Activated naive CD8-positive, alpha-beta T cell (primary cell): ENCODE data around the gene LTC4S.
"Not testable (repeated sequence)": the region's sequence is repeated elsewhere in the genome, so short reads cannot be mapped to it uniquely, and the experiment has no call there.

Experiments used
- H3K27ac Mint-ChIP-seq: one replicate; pipeline ENCODE4 v1.8.0; 2021; ENCODE audit warnings: mixed read lengths
- H3K27me3 Mint-ChIP-seq: one replicate; pipeline ENCODE4 v1.8.0; 2021; ENCODE audit warnings: mixed read lengths
- H3K36me3 Mint-ChIP-seq: one replicate; pipeline ENCODE4 v1.8.0; 2021; ENCODE audit warnings: mixed read lengths
- H3K4me1 Mint-ChIP-seq: one replicate; pipeline ENCODE4 v1.8.0; 2021; ENCODE audit warnings: low read depth, mixed read lengths
- H3K4me3 Mint-ChIP-seq: one replicate; pipeline ENCODE4 v1.8.0; 2021; ENCODE audit warnings: mild to moderate bottlenecking, mixed read lengths
- H3K9me3 Mint-ChIP-seq: one replicate; pipeline ENCODE4 v1.8.0; 2021; ENCODE audit warnings: low read depth, mixed read lengths

Gene LTC4S, protein sequence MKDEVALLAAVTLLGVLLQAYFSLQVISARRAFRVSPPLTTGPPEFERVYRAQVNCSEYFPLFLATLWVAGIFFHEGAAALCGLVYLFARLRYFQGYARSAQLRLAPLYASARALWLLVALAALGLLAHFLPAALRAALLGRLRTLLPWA

GRCh38 chr5:179793468-179794139 lies at the start of gene LTC4S:
LTC4S (plus strand) TSS chr5:179793986; CDS start chr5:179794081, 95 bp downstream.
- H3K4me3 Mint-ChIP-seq = peak within 1 kb of the TSS; percentile 60
- H3K9me3 Mint-ChIP-seq = no peaks in the 10 kb centered on the region
- peak within 1 kb of the TSS; percentile 54 for H3K27ac Mint-ChIP-seq

GRCh38 chr5:179744106-179744505 lies 49.7 kb upstream of the LTC4S start:
- not testable (repeated sequence) for H3K27me3 Mint-ChIP-seq, H3K36me3 Mint-ChIP-seq, H3K9me3 Mint-ChIP-seq, H3K4me3 Mint-ChIP-seq, H3K27ac Mint-ChIP-seq
- peaks cover 33% of the 10 kb centered on the region for H3K4me1 Mint-ChIP-seq

More at GRCh38 chr5:179793468-179794139, at the start of gene LTC4S:
- H3K4me1 Mint-ChIP-seq = peaks cover 27% of the 10 kb centered on the region
- no peaks in the 10 kb centered on the region for H3K36me3 Mint-ChIP-seq
- no peaks in the 10 kb centered on the region for H3K27me3 Mint-ChIP-seq

- H3K4me1 Mint-ChIP-seq = peaks cover 22% of the 10 kb centered on the region
- H3K36me3 Mint-ChIP-seq = no peaks in the 10 kb centered on the region
- H3K27me3 Mint-ChIP-seq = no peaks in the 10 kb centered on the region
- H3K9me3 Mint-ChIP-seq = no peaks in the 10 kb centered on the region
- no peak overlapping the region for H3K4me3 Mint-ChIP-seq
- no peak overlapping the region for H3K27ac Mint-ChIP-seq
Observed at GRCh38 chr5:179746872-179747271, 46.9 kb upstream of the LTC4S start.

- no peaks in the 10 kb centered on the region for H3K36me3 Mint-ChIP-seq
- no peak overlapping the region for H3K27ac Mint-ChIP-seq
- no peaks in the 10 kb centered on the region for H3K9me3 Mint-ChIP-seq
- no peaks in the 10 kb centered on the region for H3K27me3 Mint-ChIP-seq
- peaks cover 21% of the 10 kb centered on the region for H3K4me1 Mint-ChIP-seq
- H3K4me3 Mint-ChIP-seq = no peak overlapping the region
Observed at GRCh38 chr5:179747811-179748210, 46.0 kb upstream of the LTC4S start.

- Mint-ChIP-seq H3K4me3 (no peak overlapping the region), H3K36me3 (peaks cover 3% of the 10 kb centered on the region), H3K4me1 (peaks cover 38% of the 10 kb centered on the region), H3K27ac (peak overlapping the region; percentile 5), H3K27me3 (no peaks in the 10 kb centered on the region), H3K9me3 (no peaks in the 10 kb centered on the region)
Observed at GRCh38 chr5:179749857-179750508, 43.8 kb upstream of the LTC4S start.

- Mint-ChIP-seq H3K4me1 (peaks cover 36% of the 10 kb centered on the region), H3K4me3 (no peak overlapping the region), H3K27ac (no peak overlapping the region), H3K36me3 (peaks cover 3% of the 10 kb centered on the region), H3K27me3 (no peaks in the 10 kb centered on the region), H3K9me3 (no peaks in the 10 kb centered on the region)
Observed at GRCh38 chr5:179753971-179754370, 39.8 kb upstream of the LTC4S start.

DNA sequence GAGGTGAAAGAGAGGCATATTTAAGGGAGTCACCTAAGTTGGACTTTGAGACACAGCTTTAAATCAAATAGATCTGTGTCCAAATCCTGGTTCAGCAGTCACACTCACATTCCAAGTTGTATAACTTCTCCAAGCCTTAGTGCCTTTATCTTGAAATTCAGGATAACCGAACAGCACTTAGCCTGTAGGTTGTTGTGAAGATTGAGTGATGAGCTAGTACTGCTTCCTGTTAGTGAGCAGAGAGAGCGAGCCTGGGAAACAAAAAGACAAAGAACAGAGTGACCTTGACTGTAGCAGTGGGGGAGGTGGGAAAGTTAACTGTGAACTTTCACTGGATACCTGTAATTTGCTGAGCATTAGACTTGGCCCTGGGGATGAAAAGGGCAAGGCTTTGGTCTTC lies 38.8 kb upstream of the LTC4S start:
- Mint-ChIP-seq H3K4me1 (peaks cover 43% of the 10 kb centered on the region), H3K27ac (peak overlapping the region; percentile 67), H3K9me3 (no peaks in the 10 kb centered on the region), H3K27me3 (no peaks in the 10 kb centered on the region), H3K36me3 (peaks cover 3% of the 10 kb centered on the region), H3K4me3 (peak overlapping the region; percentile 21)

GRCh38 chr5:179758955-179759354 lies 34.8 kb upstream of the LTC4S start:
- Mint-ChIP-seq H3K27me3 (no peaks in the 10 kb centered on the region), H3K4me1 (peaks cover 63% of the 10 kb centered on the region), H3K9me3 (no peaks in the 10 kb centered on the region), H3K4me3 (no peak overlapping the region), H3K36me3 (no peaks in the 10 kb centered on the region), H3K27ac (peak overlapping the region; percentile 82)

DNA sequence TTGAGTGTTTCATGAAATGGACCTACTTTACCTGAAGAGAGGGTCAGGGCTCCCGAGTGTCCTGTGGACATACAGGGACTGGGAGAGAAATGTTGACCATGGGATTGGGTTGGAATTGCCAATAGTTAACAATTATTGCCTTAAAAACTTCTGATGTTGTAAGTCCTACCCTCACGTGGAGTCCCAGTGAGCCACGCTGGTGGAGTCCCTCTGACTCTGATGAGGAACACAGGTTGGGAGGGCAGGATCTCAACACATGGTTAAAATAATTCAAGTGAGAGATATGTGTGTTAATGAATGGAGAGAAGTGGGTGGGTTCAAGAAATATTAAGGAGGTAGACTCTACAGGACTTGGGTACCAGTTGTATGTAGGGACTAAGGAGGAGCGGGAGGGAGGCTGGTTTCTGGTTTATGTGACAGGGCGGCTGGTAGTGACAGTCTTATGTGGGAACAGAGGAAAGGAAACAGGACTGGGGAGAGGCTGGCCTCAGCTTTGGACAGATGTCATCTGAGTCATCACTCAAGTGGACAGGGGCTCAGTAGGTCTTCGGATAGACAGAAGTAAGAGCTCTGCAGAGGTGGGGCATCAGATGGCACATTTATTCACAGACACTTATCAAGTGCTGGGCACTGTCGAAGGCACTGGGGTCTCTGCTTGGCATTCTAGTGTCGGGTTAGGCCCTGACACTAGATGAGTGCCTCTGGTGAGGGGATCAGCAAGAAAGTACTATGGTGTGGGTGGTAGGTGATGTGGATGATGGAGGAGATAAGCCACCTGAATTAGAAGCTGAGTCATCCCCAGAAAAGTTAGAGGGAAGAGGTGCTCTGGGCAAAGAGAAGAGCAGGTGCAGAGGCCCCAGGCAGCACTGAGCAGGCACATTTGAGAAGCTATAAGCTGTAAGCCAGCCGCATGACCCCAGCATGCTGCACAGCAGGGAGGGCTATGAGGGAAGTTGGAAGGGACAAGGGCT lies 33.9 kb upstream of the LTC4S start:
- Mint-ChIP-seq H3K4me3 (peak overlapping the region; percentile 40), H3K9me3 (no peaks in the 10 kb centered on the region)

DNA sequence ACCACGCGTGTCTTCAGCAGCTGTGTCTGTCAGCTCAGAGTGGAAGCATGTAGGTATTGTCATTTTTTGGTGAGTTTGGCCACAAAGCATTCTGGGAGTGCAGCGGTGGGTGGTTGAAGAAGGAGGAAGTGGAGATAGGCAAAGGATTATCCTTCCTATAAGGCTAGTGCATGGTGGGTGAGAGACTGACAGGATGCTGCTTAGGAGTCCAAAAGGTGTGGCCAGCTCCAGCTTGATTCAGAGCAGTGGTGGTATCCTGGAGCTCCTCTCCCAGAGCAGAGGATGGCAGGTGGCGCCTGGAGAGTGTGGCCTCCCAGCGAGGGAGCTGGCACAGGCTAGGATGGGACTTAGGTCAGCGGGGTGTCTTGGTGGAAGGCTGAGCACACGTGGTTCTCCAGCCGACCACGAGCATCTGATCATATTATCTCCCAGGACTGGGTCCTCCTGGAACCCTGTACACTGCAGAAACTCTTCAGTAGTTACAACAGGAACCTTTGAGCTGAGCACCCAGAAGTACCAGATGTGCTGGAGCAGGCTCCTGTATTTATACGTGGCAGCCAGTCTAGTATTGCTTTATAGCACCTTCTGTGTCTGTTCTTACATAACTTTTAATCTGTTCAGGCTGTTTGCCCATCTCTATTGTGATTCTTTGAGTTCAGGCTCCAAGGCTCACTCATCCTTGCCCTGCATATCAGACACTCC lies 31.6 kb upstream of the LTC4S start:
- Mint-ChIP-seq H3K27me3 (no peaks in the 10 kb centered on the region), H3K4me1 (peaks cover 54% of the 10 kb centered on the region), H3K27ac (peak overlapping the region; percentile 76), H3K36me3 (no peaks in the 10 kb centered on the region), H3K4me3 (no peak overlapping the region), H3K9me3 (no peaks in the 10 kb centered on the region)

More for the DNA sequence above, 33.9 kb upstream of the LTC4S start:
- Mint-ChIP-seq H3K36me3 (no peaks in the 10 kb centered on the region), H3K27ac (peak overlapping the region; percentile 82), H3K4me1 (peaks cover 55% of the 10 kb centered on the region), H3K27me3 (no peaks in the 10 kb centered on the region)

DNA sequence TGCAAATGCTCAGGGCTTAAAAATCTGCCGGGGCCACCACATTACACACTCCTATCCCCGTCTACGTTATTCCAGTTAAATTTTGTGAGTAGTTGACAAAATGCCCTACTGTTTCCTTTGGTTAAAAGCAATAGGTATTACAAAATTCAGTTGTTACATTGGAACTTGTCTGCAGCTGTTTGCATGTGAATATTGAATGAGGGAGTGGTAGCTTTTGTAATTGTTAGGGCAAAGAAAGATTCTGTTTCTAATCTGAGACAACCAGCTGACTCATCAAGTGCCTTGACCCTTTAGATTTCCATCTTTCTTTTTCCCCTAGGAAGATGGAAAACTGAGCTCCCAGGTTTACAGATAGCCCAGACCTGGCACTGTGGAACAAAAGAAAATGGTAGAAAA lies 31.0 kb upstream of the LTC4S start:
- Mint-ChIP-seq H3K27me3 (no peaks in the 10 kb centered on the region), H3K4me3 (no peak overlapping the region), H3K4me1 (peaks cover 53% of the 10 kb centered on the region), H3K9me3 (no peaks in the 10 kb centered on the region), H3K27ac (no peak overlapping the region), H3K36me3 (no peaks in the 10 kb centered on the region)

DNA sequence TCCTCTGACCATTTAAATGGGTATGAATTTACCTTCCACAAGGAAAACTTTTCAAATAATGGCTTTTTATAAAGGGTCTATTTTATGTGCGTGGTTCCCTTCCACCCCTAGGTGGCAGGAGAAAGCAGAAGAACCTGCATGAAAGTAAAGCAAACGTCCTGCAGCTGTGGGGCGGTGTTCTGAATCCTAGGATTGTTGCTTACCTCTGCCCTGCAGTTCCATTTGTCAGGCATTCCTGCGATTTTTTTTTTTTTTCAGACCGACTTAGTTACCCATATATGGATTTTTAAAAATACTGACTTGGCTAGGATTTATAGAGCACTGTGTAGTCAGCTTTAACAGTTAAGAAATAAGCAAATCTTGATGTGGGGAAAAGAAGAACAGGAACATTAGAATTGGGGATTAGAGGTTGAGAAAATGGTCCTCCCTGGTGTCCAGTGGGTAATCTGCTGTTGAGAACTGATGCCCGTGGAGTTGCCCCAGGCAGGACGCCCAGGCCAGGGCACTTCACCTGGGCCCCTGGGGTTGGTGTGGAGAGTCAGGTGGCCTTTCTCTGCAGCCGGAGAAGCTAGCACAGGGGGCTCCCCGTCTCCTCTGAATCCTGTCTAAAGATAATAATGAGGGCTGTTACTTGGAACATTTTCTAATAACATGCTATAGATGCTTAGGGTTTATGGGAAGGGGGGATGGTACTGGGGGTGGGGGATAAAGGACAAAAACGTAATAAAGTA lies 30.4 kb upstream of the LTC4S start:
- no peak overlapping the region for H3K4me3 Mint-ChIP-seq
- H3K9me3 Mint-ChIP-seq = no peaks in the 10 kb centered on the region
- peak overlapping the region; percentile 54 for H3K27ac Mint-ChIP-seq
- no peaks in the 10 kb centered on the region for H3K36me3 Mint-ChIP-seq
- H3K27me3 Mint-ChIP-seq = no peaks in the 10 kb centered on the region
- peaks cover 56% of the 10 kb centered on the region for H3K4me1 Mint-ChIP-seq

- peaks cover 55% of the 10 kb centered on the region for H3K4me1 Mint-ChIP-seq
- H3K9me3 Mint-ChIP-seq = no peaks in the 10 kb centered on the region
- H3K4me3 Mint-ChIP-seq = no peak overlapping the region
- no peaks in the 10 kb centered on the region for H3K36me3 Mint-ChIP-seq
- no peaks in the 10 kb centered on the region for H3K27me3 Mint-ChIP-seq
- no peak overlapping the region for H3K27ac Mint-ChIP-seq
Observed at GRCh38 chr5:179764056-179764455, 29.7 kb upstream of the LTC4S start.

DNA sequence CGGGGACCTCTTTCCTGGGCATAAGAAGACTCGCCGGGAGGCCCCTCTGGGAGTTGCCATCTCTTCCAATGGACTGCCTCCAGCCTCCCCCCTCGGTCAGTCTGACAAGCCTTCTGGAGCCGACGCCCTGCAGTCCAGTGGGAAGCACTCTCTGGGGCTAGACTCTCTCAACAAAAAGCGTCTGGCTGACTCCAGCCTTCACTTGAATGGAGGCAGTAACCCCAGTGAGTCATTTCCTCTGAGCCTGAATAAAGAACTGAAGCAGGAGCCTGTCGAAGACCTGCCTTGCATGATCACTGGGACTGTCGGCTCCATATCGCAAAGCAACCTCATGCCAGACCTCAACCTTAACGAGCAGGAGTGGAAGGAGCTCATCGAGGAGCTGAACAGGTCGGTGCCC lies 28.4 kb upstream of the LTC4S start:
- no peaks in the 10 kb centered on the region for H3K9me3 Mint-ChIP-seq
- no peaks in the 10 kb centered on the region for H3K36me3 Mint-ChIP-seq
- no peaks in the 10 kb centered on the region for H3K27me3 Mint-ChIP-seq
- H3K4me1 Mint-ChIP-seq = peaks cover 44% of the 10 kb centered on the region
- no peak overlapping the region for H3K27ac Mint-ChIP-seq
- H3K4me3 Mint-ChIP-seq = no peak overlapping the region
